GM12874 (cell line): ENCODE results near the gene OR5H2.

Experiments
- TF ChIP-seq, protein P1 (sequence below): IDR thresholded peaks from 2 replicates; pipeline ENCODE4 v1.5.1; 2011; ENCODE audit warnings: low read depth, mild to moderate bottlenecking, control low read depth, low read length, moderate library complexity; ENCODE audit not compliant: insufficient read depth

Gene OR5H2

DNA sequence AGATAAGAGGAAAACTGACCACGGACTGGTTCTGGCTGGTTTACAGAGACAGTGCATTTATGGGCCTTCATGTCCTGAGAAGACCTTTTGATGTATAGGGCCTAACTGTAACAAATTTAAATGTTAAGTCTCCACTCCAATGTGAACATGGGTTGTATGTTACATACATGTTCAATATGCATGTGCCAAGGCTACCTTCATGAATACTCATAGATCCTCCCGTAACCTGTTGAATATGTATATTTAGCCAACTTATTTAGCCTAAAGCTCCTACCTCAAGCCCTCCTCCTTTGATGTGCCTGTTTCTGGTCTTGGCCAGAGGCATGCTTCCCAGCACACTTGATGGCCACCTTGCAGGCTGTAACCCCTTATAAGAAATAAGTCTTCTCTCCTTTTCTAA, at the start of gene OR5H2:
TSS of gene OR5H2 (plus strand) at position 301 of the 400 bp plus-strand sequence. CDS start 398 bp downstream, outside the sequence.
- TF ChIP-seq, protein P1, sequence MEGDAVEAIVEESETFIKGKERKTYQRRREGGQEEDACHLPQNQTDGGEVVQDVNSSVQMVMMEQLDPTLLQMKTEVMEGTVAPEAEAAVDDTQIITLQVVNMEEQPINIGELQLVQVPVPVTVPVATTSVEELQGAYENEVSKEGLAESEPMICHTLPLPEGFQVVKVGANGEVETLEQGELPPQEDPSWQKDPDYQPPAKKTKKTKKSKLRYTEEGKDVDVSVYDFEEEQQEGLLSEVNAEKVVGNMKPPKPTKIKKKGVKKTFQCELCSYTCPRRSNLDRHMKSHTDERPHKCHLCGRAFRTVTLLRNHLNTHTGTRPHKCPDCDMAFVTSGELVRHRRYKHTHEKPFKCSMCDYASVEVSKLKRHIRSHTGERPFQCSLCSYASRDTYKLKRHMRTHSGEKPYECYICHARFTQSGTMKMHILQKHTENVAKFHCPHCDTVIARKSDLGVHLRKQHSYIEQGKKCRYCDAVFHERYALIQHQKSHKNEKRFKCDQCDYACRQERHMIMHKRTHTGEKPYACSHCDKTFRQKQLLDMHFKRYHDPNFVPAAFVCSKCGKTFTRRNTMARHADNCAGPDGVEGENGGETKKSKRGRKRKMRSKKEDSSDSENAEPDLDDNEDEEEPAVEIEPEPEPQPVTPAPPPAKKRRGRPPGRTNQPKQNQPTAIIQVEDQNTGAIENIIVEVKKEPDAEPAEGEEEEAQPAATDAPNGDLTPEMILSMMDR = no peak

DNA sequence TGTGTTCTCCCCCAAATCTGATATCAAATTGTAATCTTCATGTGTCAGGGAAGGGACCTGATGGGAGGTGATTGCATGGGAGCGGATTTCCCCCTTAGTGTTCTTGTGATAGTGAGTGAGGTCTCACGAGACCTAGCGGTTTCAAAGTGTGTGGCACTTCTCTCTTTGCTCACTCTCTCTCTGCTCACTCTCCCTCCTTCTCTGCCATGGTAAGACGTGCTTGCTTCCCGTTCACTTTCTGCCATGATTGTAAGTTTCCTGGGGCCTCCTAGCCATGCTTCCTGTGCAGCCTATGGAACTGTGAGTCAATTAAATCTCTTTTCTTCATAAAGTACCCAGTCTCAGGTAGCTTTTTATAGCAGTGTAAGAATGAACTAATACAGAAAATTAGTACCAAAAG, 48.8 kb upstream of the OR5H2 start:
- TF ChIP-seq, protein P1 = no peak

DNA sequence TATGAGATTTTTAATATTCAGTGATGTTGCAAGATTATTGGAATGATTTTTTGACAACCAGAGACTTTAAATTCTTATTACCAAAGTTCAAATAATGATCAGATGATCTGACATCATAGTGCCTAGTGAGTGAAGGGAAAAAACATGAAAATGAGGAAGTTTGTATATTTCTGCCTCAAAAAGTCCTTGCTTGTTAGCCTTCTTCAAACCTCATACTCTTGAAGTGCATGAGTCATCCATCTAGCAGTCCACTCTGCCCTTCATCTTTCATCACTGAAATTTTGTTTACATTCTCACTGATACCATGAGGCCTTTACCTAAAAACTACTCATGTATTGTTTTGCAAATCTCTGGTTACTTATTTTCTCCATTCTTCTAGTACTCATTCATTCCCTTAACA, 42.2 kb upstream of the OR5H2 start:
- TF ChIP-seq, protein P1 = no peak

DNA sequence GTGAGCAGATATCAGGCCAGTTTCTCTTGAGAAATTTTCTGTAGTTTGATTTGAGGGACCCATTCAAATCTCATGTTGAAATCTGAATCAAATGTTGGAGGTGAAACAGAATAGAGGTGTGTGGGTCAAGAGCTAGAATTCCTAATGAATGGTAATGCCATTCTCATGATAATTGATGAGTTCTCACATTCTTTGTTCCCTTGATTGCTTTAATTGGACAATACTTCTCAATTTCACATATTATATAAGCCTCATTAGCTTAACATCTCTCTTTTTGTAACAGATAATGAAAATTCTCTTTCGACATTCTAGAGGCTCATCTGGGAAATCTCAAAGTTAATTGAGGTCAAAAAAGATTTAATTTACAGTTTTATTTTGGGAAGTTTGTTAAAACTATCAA, 40.1 kb upstream of the OR5H2 start:
- TF ChIP-seq, protein P1 = no peak

DNA sequence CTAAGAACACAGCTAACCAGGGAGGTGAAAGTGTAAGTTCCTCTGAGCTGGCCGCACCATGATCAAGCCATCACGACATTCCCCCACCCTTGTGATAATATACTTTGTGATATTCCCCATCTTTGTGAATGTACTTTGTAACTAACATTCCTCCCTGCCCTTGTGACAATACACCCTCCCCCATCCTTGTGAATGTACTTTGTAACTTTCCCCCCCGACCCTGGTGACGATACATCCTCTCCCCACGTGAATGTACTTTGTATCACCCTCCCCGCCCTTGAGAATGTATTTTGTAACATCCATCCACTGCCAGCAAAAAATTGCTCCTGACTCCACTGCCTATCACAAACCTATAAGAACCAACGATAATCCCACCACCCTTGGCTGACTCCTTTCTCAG, 38.5 kb upstream of the OR5H2 start:
- TF ChIP-seq, protein P1 = no peak

DNA sequence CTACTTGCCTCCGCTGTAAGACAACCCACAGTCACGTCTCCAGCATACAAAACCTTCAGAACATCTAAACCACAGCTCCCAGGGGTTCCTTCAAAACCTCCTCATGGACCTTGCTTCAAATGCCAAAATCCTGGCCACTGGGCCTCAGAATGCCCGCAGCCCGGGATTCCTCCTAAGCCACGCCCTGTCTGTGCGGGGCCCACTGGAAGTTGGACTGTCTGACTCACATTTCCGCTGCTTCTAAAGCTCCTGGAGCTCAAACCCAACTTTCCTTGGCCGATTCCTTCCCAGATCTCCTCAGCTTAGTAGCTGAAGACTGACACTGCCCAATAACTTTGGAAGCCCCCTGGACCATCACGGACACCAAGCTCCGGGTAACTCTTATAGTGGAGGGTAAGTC, 36.2 kb upstream of the OR5H2 start:
- TF ChIP-seq, protein P1 = no peak

DNA sequence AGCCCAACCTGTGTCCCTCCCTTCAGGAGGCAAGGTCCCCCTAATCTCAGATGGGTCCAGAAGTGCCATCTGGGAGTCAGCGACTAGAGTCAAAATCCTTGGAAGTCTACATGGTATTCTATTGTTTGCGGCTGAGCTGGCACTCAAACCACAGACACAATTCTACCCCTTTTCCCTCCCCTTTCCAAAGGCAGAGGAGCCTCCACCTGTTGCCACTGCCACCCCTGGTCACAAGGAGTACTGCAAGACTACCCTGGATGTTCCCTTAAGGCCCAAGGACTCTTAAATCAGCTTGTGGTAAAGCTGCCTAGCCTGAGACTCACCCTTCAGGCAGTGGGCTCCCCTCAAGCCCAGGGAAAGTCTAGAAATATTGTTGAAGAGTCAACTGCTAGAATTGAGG, 22.6 kb upstream of the OR5H2 start:
- TF ChIP-seq, protein P1 = peak; percentile 36; the same call in 1 of the 2 replicates

DNA sequence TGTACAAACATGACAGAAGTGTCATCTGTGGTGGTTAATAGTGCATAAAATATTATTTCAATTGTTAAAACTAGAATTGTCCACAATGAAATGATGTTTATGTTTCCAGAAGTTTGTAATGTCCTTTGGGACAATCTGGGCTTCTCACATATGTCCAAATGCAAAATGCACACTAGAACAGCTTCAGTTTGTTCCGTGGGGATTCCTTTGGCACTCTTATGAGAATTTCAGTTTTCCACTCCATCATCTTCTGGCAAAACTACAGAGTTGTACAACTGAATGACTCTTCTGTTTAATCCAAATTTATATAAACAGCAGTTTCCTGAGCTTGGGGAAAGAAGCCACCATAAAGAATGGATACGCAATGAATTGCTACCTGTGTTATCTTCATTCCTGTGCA, 20.3 kb upstream of the OR5H2 start:
- TF ChIP-seq, protein P1 = no peak
